Myocyte (in vitro differentiated cells): ENCODE data around the gene PAQR7. TPM values are rescaled to one million over a fixed set of nuclear protein-coding genes. Genes with fewer than 3 reads are reported as not detected.
A peak's percentile ranks its signal among the peaks of the same experiment; 100 is the strongest.

ENCODE experiments used
- DNase-seq: peaks from one replicate; pipeline ENCODE4 v3.0.0-alpha.2; 2012; ENCODE audit warnings: low read depth
- total RNA-seq: library from RNA; depleted of rRNA; stranded (reverse); fragments of >200 nt; gene quantifications from 2 replicates; pipeline ENCODE4 v1.2.3, GENCODE V29; 2014

PAQR7 gene
- total RNA-seq, 1 donor from 2014 or later, result 6.3 TPM

- no peak for DNase-seq
These were observed 814 bp downstream of the PAQR7 start for GRCh38 chr1:25874635-25875153.

GRCh38 chr1:25874209-25874608 is 1.3 kb downstream of the PAQR7 start:
- DNase-seq, result no peak

GRCh38 chr1:25873120-25873519 is 2.4 kb downstream of the PAQR7 start:
- DNase-seq, result peak; percentile 64

- no peak for DNase-seq
These were observed 2.8 kb downstream of the PAQR7 start for GRCh38 chr1:25872713-25873112.

GRCh38 chr1:25871704-25872494 is 3.6 kb downstream of the PAQR7 start:
- peak; percentile 85 for DNase-seq

GRCh38 chr1:25871086-25871703 is 4.3 kb downstream of the PAQR7 start:
- DNase-seq, result peak; percentile 59

GRCh38 chr1:25870614-25871013 is 4.9 kb downstream of the PAQR7 start:
- DNase-seq, result no peak

GRCh38 chr1:25869909-25870606 is 5.5 kb downstream of the PAQR7 start:
- no peak for DNase-seq

- DNase-seq, result no peak
These were observed 8.1 kb downstream of the PAQR7 start for GRCh38 chr1:25867210-25867991.

GRCh38 chr1:25866288-25866687 is 9.2 kb downstream of the PAQR7 start:
- DNase-seq, result no peak

- no peak for DNase-seq
These were observed 11.1 kb downstream of the PAQR7 start for GRCh38 chr1:25864434-25864833.

GRCh38 chr1:25863486-25864262 is 11.8 kb downstream of the PAQR7 start:
- no peak for DNase-seq

GRCh38 chr1:25862785-25863485 is 12.6 kb downstream of the PAQR7 start:
- no peak for DNase-seq

GRCh38 chr1:25861316-25862286 is 13.9 kb downstream of the PAQR7 start:
- no peak for DNase-seq

- peak; percentile 90 for DNase-seq
These were observed 16.4 kb downstream of the PAQR7 start, which contains the start of gene AUNIP for GRCh38 chr1:25858906-25859789. Gene AUNIP, minus strand, starts transcription at chr1:25859457. Its CDS starts 100 bp downstream, at chr1:25859357.

GRCh38 chr1:25858494-25858893 is 17.0 kb downstream of the PAQR7 start:
- DNase-seq, result no peak

GRCh38 chr1:25856856-25857255 is 18.7 kb downstream of the PAQR7 start:
- no peak for DNase-seq
